Smooth muscle cell of the umbilical artery (primary cell): ENCODE results near the gene ADGRB2. TPM values are rescaled to one million over a fixed set of nuclear protein-coding genes. Genes with fewer than 3 reads are reported as not detected.

Experiments
- total RNA-seq: library from RNA; depleted of rRNA; stranded (reverse); fragments of >200 nt; gene quantifications from 2 replicates; pipeline ENCODE4 v1.2.3, GENCODE V29; 2014

ADGRB2 gene, protein sequence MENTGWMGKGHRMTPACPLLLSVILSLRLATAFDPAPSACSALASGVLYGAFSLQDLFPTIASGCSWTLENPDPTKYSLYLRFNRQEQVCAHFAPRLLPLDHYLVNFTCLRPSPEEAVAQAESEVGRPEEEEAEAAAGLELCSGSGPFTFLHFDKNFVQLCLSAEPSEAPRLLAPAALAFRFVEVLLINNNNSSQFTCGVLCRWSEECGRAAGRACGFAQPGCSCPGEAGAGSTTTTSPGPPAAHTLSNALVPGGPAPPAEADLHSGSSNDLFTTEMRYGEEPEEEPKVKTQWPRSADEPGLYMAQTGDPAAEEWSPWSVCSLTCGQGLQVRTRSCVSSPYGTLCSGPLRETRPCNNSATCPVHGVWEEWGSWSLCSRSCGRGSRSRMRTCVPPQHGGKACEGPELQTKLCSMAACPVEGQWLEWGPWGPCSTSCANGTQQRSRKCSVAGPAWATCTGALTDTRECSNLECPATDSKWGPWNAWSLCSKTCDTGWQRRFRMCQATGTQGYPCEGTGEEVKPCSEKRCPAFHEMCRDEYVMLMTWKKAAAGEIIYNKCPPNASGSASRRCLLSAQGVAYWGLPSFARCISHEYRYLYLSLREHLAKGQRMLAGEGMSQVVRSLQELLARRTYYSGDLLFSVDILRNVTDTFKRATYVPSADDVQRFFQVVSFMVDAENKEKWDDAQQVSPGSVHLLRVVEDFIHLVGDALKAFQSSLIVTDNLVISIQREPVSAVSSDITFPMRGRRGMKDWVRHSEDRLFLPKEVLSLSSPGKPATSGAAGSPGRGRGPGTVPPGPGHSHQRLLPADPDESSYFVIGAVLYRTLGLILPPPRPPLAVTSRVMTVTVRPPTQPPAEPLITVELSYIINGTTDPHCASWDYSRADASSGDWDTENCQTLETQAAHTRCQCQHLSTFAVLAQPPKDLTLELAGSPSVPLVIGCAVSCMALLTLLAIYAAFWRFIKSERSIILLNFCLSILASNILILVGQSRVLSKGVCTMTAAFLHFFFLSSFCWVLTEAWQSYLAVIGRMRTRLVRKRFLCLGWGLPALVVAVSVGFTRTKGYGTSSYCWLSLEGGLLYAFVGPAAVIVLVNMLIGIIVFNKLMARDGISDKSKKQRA (N-terminal part only)
- total RNA-seq = 24.9 and 28.5 TPM in 2 replicates

DNA sequence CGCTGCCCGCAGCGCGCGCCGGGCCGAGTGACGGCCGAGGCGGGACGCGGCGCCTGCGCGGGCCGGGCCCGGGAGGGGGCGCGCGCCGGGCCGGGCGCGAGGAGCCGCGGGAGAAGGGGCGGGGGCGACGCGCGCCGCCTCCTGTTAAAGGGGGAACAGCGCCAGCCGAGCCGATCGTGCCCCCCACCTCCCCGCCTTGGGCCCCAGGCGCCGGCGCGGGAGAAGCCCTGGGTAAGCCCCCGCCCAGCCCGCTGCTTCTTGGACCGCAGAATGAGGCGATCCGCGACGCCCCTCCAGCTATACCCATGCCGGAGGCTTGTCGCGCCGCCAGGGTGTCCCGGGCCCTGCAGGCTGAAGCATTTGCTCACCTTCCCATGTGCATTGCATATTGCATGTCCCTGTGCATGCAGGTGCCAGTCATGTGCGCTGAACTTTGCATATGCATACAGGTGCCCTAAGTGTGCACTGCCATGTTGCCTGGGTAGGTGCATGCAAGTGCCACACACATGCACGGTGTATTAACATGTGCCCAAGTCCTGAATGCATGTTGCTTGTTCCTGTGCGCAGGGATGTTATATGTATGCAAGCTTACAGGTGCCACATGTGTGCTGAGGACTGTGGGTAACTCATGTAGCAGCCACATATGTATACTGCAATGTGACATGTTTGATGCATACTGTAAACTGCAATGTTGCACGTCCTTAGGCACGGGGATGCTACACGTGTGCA, at the start of gene ADGRB2:
TSS of gene ADGRB2 (minus strand) at position 29 of the 729 bp plus-strand sequence. CDS start 7,119 bp downstream, outside the sequence.

DNA sequence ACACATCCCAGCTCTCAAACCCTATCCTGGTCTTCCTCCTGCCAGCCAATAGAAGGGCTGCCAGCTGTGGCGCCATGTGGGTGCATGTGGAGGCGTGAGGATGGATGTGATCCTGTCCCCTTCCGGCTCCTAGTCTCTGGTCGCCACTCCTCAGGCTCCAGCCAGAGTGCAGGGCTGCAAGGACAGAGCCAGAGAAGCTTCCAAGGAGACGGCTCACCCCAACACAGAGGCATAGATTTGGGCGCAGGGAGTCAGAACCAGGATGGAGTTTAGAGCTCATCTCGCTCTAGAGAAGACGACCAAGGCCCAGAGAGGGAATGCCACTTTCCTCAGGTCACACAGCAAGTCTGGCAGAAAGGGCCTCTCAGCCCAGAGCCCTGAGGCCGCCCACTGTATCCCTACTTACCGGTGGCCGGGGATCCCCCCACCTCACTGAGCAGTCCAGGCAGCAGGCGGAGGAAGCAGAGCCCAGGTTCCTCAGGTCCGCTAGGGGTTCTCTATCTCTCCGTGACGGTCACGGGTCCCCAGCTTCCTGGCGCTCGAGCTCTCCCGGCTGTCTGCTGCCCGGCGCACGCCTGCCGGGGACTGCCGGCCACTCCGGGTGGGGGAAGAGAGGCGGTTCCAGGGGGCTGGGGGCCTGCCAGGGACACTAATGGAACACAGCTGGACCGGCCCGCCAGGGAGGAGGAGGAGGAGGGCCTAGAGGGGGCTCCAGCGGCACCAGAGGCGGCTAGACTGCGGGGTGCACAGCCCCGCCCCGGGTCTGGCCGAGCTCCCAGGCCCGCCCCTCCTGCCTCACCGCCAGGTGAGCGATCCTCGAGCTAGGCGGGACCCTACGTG, 60.5 kb downstream of the ADGRB2 start, which contains the start of gene COL16A1:
TSS of gene COL16A1 (minus strand) at position 587 of the 840 bp plus-strand sequence. CDS start 1,824 bp downstream, outside the sequence.

Other genes with a start within 250 kb of the ADGRB2 start
- gene TINAGL1, start 187.8 kb downstream of the ADGRB2 start, total RNA-seq = 241 and 312 TPM in 2 replicates
- 0.14 and 0.30 TPM in 2 replicates for gene HCRTR1, start 146.7 kb downstream of the ADGRB2 start, total RNA-seq
- gene PEF1, start 119.5 kb downstream of the ADGRB2 start, total RNA-seq = 59.1 and 66.0 TPM in 2 replicates
- gene COL16A1, start 60.3 kb downstream of the ADGRB2 start, total RNA-seq = 200 and 541 TPM in 2 replicates
- gene SPOCD1, start 51.7 kb upstream of the ADGRB2 start, total RNA-seq = 47.8 and 99.9 TPM in 2 replicates
- 332 and 383 TPM in 2 replicates for gene PTP4A2, start 174.0 kb upstream of the ADGRB2 start, total RNA-seq
- gene KHDRBS1, start 249.5 kb upstream of the ADGRB2 start, total RNA-seq = 47.8 and 94.2 TPM in 2 replicates